Hepatocyte (in vitro differentiated cells): ENCODE data around the gene JAK1.

Experiments used
- EZH2 ChIP-seq: fragments of 200-600 bp; sonication (generic); IDR thresholded peaks from 2 replicates; pipeline ENCODE4 v1.6.1; 2016; ENCODE audit warnings: antibody characterized with exemption, mild to moderate bottlenecking, borderline replicate concordance
- EZH2phosphoT487 ChIP-seq: fragments of 200-600 bp; sonication (generic); IDR thresholded peaks from one replicate; pipeline ENCODE4 v1.6.1; 2018; ENCODE audit warnings: antibody characterized with exemption, mild to moderate bottlenecking, low read depth, moderate library complexity; ENCODE audit not compliant: unreplicated experiment, severe bottlenecking
- TF ChIP-seq, protein P1 (sequence below): fragments of 200-600 bp; sonication (generic); IDR thresholded peaks from 2 replicates; pipeline ENCODE4 v1.5.1; 2016; ENCODE audit warnings: antibody characterized with exemption, mild to moderate bottlenecking; ENCODE audit not compliant: poor library complexity

DNA sequence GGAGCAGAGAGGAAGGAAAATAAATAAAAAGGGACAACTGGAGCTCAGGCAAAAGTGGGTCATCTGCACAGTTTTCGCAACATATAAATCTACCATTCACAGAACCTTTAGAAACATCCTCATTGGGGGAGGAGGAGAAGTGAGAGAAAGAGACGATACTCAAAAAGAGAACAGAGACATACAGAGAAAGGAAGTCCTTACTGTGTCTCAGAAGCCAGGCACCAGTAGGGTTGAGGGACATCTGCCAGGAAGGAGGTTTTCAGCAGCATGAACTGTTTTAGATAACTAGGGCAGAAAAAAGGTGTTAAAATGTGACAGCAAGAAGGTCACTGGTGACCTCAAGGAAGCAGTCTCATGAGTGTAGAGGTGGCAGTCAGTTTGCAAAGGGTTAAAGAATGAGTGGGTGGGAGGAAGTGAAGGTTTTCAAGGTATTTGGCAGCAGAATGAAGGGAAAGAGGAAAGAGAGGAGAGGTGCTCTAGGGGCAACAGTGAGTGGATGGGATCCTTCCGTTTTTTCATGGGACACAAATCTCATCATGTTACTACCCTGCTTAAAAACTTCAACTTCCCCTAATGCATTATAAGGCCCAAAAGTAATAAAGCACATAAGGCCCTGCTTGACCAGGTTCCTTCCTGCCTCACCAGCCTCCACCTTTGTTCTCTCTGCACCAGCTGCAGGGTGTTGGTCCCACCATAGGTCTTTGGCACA lies 9.5 kb downstream of the JAK1 start:
- TF ChIP-seq, protein P1, sequence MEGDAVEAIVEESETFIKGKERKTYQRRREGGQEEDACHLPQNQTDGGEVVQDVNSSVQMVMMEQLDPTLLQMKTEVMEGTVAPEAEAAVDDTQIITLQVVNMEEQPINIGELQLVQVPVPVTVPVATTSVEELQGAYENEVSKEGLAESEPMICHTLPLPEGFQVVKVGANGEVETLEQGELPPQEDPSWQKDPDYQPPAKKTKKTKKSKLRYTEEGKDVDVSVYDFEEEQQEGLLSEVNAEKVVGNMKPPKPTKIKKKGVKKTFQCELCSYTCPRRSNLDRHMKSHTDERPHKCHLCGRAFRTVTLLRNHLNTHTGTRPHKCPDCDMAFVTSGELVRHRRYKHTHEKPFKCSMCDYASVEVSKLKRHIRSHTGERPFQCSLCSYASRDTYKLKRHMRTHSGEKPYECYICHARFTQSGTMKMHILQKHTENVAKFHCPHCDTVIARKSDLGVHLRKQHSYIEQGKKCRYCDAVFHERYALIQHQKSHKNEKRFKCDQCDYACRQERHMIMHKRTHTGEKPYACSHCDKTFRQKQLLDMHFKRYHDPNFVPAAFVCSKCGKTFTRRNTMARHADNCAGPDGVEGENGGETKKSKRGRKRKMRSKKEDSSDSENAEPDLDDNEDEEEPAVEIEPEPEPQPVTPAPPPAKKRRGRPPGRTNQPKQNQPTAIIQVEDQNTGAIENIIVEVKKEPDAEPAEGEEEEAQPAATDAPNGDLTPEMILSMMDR = no peak
- no peak for TF ChIP-seq EZH2
- TF ChIP-seq EZH2phosphoT487 = no peak
